ENCODE results near the gene SALL1. TPM values are rescaled to one million over a fixed set of nuclear protein-coding genes. Genes with fewer than 3 reads are reported as not detected.

SALL1 gene
- total RNA-seq, 1 experiment from 2014 or later: 3.4 TPM

- no peak for DNase-seq (ENCODE audit: low spot score)
These were observed 10.0 kb downstream of the SALL1 start for GRCh38 chr16:51141106-51141505.

GRCh38 chr16:51140112-51140511 lies 11.0 kb downstream of the SALL1 start:
- DNase-seq (ENCODE audit: low spot score): no peak

- no peak for DNase-seq (ENCODE audit: low spot score)
These were observed 11.5 kb downstream of the SALL1 start for GRCh38 chr16:51139568-51139967.

- no peak for DNase-seq (ENCODE audit: low spot score)
These were observed 12.9 kb downstream of the SALL1 start for GRCh38 chr16:51138178-51138577.

- no peak for DNase-seq (ENCODE audit: low spot score)
These were observed 14.0 kb downstream of the SALL1 start for GRCh38 chr16:51137097-51137496.

- DNase-seq (ENCODE audit: low spot score): no peak
These were observed 16.2 kb downstream of the SALL1 start for GRCh38 chr16:51134876-51135275.

GRCh38 chr16:51134269-51134812 lies 16.7 kb downstream of the SALL1 start:
- DNase-seq (ENCODE audit: low spot score): no peak

- DNase-seq (ENCODE audit: low spot score): no peak
These were observed 17.4 kb downstream of the SALL1 start for GRCh38 chr16:51133688-51134087.

GRCh38 chr16:51133183-51133582 lies 17.9 kb downstream of the SALL1 start:
- no peak for DNase-seq (ENCODE audit: low spot score)

GRCh38 chr16:51132490-51133115 lies 18.5 kb downstream of the SALL1 start:
- no peak for DNase-seq (ENCODE audit: low spot score)

GRCh38 chr16:51131619-51132018 lies 19.5 kb downstream of the SALL1 start:
- no peak for DNase-seq (ENCODE audit: low spot score)

GRCh38 chr16:51129105-51129504 lies 22.0 kb downstream of the SALL1 start:
- no peak for DNase-seq (ENCODE audit: low spot score)

- no peak for DNase-seq (ENCODE audit: low spot score)
These were observed 25.1 kb downstream of the SALL1 start for GRCh38 chr16:51125992-51126391.

- no peak for DNase-seq (ENCODE audit: low spot score)
These were observed 26.2 kb downstream of the SALL1 start for GRCh38 chr16:51124896-51125295.

- no peak for DNase-seq (ENCODE audit: low spot score)
These were observed 29.2 kb downstream of the SALL1 start for GRCh38 chr16:51121850-51122249.

GRCh38 chr16:51120730-51121347 lies 30.2 kb downstream of the SALL1 start:
- DNase-seq (ENCODE audit: low spot score): no peak

GRCh38 chr16:51119973-51120729 lies 30.9 kb downstream of the SALL1 start:
- DNase-seq (ENCODE audit: low spot score): no peak

GRCh38 chr16:51119556-51119955 lies 31.5 kb downstream of the SALL1 start:
- no peak for DNase-seq (ENCODE audit: low spot score)

- no peak for DNase-seq (ENCODE audit: low spot score)
These were observed 34.7 kb downstream of the SALL1 start for GRCh38 chr16:51116353-51116752.

GRCh38 chr16:51114382-51114781 lies 36.7 kb downstream of the SALL1 start:
- DNase-seq (ENCODE audit: low spot score): no peak

GRCh38 chr16:51113236-51114125 lies 37.6 kb downstream of the SALL1 start:
- no peak for DNase-seq (ENCODE audit: low spot score)

GRCh38 chr16:51112323-51112722 lies 38.7 kb downstream of the SALL1 start:
- DNase-seq (ENCODE audit: low spot score): no peak
